Calu3 (cell line): ENCODE measurements around the gene RNF113B. TPM values are rescaled to one million over a fixed set of nuclear protein-coding genes. Genes with fewer than 3 reads are reported as not detected.

Experiments
- BruUV-seq: library from RNA; stranded (reverse); fragments of 400-500 nt; replicated peaks from 2 replicates; lab custom pipeline; 2021; lab: Mats Ljungman, UMichigan
- CTCF ChIA-PET: fragments of 300-600 bp; sonication (Branson Sonifier 250); formaldehyde crosslinking; loops from one replicate; lab custom pipeline; 2022; ENCODE audit warnings: antibody characterized with exemption; lab: Charles Lee
- DNase-seq: peaks from one replicate; pipeline ENCODE4 v3.0.0; 2022
- H3K27ac Mint-ChIP-seq: one replicate; pipeline ENCODE4 v1.8.0; 2022; ENCODE audit warnings: mixed read lengths; ENCODE audit not compliant: unreplicated experiment
- H3K27me3 Mint-ChIP-seq: one replicate; pipeline ENCODE4 v1.8.0; 2022; ENCODE audit warnings: mixed read lengths; ENCODE audit not compliant: unreplicated experiment
- H3K36me3 Mint-ChIP-seq: one replicate; pipeline ENCODE4 v1.8.0; 2022; ENCODE audit warnings: mild to moderate bottlenecking, moderate library complexity, mixed read lengths; ENCODE audit not compliant: insufficient read depth, unreplicated experiment
- H3K4me1 Mint-ChIP-seq: one replicate; pipeline ENCODE4 v1.8.0; 2022; ENCODE audit warnings: mild to moderate bottlenecking, low read depth, mixed read lengths; ENCODE audit not compliant: unreplicated experiment
- H3K4me3 Mint-ChIP-seq: one replicate; pipeline ENCODE4 v1.8.0; 2022; ENCODE audit warnings: mild to moderate bottlenecking, low read depth, moderate library complexity, mixed read lengths; ENCODE audit not compliant: unreplicated experiment
- H3K9me3 Mint-ChIP-seq: one replicate; pipeline ENCODE4 v1.8.0; 2022; ENCODE audit warnings: low read depth, mixed read lengths; ENCODE audit not compliant: unreplicated experiment
- CTCF ChIP-seq: fragments of 200-600 bp; IDR thresholded peaks from one replicate; pipeline ENCODE4 v1.8.0; 2022; ENCODE audit warnings: antibody characterized with exemption; ENCODE audit not compliant: unreplicated experiment
- intact Hi-C: fragments of 100-400 bp; cut with micrococcal nuclease; formaldehyde crosslinking; loops from one replicate; pipeline ENCODE4 v1.10.0; 2022; ENCODE audit not compliant: unreplicated experiment
- total RNA-seq: library from RNA; stranded (reverse); gene quantifications from 2 replicates; pipeline ENCODE4 v1.2.3, GENCODE V29; 2022

Gene RNF113B
- total RNA-seq, 1 experiment from 2014 or later, result not detected

GRCh38 chr13:98175823-98176222 lies 1.2 kb downstream of the RNF113B start:
- DNase-seq, result no peak
- Mint-ChIP-seq H3K4me1 (peaks cover 25% of the 10 kb centered on the region), H3K4me3 (no peak overlapping the region), H3K27ac (no peak overlapping the region), H3K36me3 (no peaks in the 10 kb centered on the region), H3K27me3 (no peaks in the 10 kb centered on the region), H3K9me3 (no peaks in the 10 kb centered on the region)
- intact Hi-C loops, result loop anchor here (2.0 kb wide), 1 partner anchor 19 kb away; no protein-coding TSS in a partner anchor
- TF ChIP-seq CTCF, result no peak
- CTCF ChIA-PET, result no interaction called here
- no TSS peak for BruUV-seq

GRCh38 chr13:98175043-98175442 lies 2.0 kb downstream of the RNF113B start:
- intact Hi-C loops, result loop anchor here (2.0 kb wide), 1 partner anchor 18 kb away; no protein-coding TSS in a partner anchor
- Mint-ChIP-seq H3K9me3 (no peaks in the 10 kb centered on the region), H3K27ac (no peak overlapping the region), H3K36me3 (no peaks in the 10 kb centered on the region), H3K4me1 (peaks cover 25% of the 10 kb centered on the region), H3K27me3 (no peaks in the 10 kb centered on the region), H3K4me3 (no peak overlapping the region)
- DNase-seq, result no peak
- BruUV-seq, result no TSS peak
- CTCF ChIA-PET, result no interaction called here
- TF ChIP-seq CTCF, result no peak

GRCh38 chr13:98174307-98174706 lies 2.8 kb downstream of the RNF113B start:
- Mint-ChIP-seq H3K27ac (no peak overlapping the region), H3K9me3 (no peaks in the 10 kb centered on the region), H3K4me1 (peaks cover 25% of the 10 kb centered on the region), H3K36me3 (no peaks in the 10 kb centered on the region), H3K27me3 (no peaks in the 10 kb centered on the region), H3K4me3 (no peak overlapping the region)
- CTCF ChIA-PET, result no interaction called here
- intact Hi-C loops, result loop anchor here (2.0 kb wide), 1 partner anchor 18 kb away; no protein-coding TSS in a partner anchor
- DNase-seq, result no peak
- TF ChIP-seq CTCF, result no peak
- no TSS peak for BruUV-seq

- intact Hi-C loops, result loop anchor here (2.0 kb wide), 1 partner anchor 17 kb away; no protein-coding TSS in a partner anchor
- DNase-seq, result no peak
- no peak overlapping the region for H3K4me3 Mint-ChIP-seq
- no peaks in the 10 kb centered on the region for H3K9me3 Mint-ChIP-seq
- CTCF ChIA-PET, result no interaction called here
- H3K36me3 Mint-ChIP-seq, result no peaks in the 10 kb centered on the region
- TF ChIP-seq CTCF, result no peak
- no TSS peak for BruUV-seq
- H3K4me1 Mint-ChIP-seq, result peaks cover 25% of the 10 kb centered on the region
- no peak overlapping the region for H3K27ac Mint-ChIP-seq
- no peaks in the 10 kb centered on the region for H3K27me3 Mint-ChIP-seq
Measured at GRCh38 chr13:98173431-98174152, 3.5 kb downstream of the RNF113B start.
